Kidney glomerular epithelial cell (primary cell): ENCODE measurements around the gene TRIM37.

Source experiments
- DNase-seq: peaks from one replicate; lab custom pipeline; 2025; lab: John Stamatoyannopoulos, UW

TRIM37 gene

GRCh38 chr17:58936295-58936694 is 170.4 kb downstream of the TRIM37 start:
- DNase-seq = no peak

DNA sequence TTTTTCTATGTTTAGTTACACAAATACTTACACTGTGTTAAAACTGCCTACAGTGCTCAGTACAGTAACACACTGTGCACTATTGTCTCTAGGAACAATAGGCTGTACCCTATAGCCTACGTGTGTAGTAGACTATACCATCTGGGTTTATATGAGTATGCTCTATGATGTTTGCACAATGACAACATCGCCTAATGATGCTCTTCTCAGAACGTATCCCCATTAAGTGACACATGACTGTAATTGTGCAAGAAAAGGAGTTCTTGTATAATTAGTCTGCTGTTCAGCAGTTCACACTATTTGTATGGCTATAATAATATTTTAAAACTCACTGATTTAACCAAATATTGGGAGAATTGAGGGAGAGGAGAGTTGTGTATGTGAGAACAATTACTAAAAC is 173.7 kb downstream of the TRIM37 start:
- DNase-seq = no peak
